HEK293 (cell line): ENCODE measurements around the gene OR1K1.

ENCODE experiments used
- CTCF ChIA-PET: fragments of 350-600 bp; formaldehyde crosslinking; extraction: SDS; loops from one replicate; lab custom pipeline; 2021; ENCODE audit warnings: antibody characterized with exemption; lab: Yijun Ruan, JAX
- POLR2A ChIA-PET: fragments of 300-600 bp; formaldehyde crosslinking; extraction: SDS; loops from one replicate; lab custom pipeline; 2020; ENCODE audit warnings: antibody characterized with exemption, inconsistent platforms; lab: Yijun Ruan, JAX
- H3K27ac ChIP-seq: fragments of 200-500 bp; sonication (Bioruptor generic); 2 replicates; pipeline ENCODE4 v1.5.1; 2014; ENCODE audit warnings: low read depth, low read length, control low read depth, inconsistent platforms; ENCODE audit errors: extremely low read depth
- H3K36me3 ChIP-seq, 2 experiments: fragments of 200-500 bp in 1 of 2; sonication (Bioruptor generic) in 1 of 2; 1 replicate in 1 of 2; 2 replicates in 1 of 2; pipeline ENCODE4 v1.5.1; 2014 to 2017; ENCODE audit warnings: inconsistent platforms in 2 of 2, low read length in 2 of 2; ENCODE audit not compliant: control insufficient read depth in 2 of 2, insufficient read depth in 1 of 2
- H3K4me1 ChIP-seq: fragments of 200-500 bp; sonication (Bioruptor generic); 2 replicates; pipeline ENCODE4 v1.5.1; 2014; ENCODE audit warnings: mild to moderate bottlenecking, low read length, inconsistent platforms; ENCODE audit not compliant: control insufficient read depth, insufficient read depth
- H3K4me3 ChIP-seq: 2 replicates; pipeline ENCODE4 v1.5.1; 2011; ENCODE audit warnings: low read depth, mild to moderate bottlenecking, control low read depth, low read length, moderate library complexity
- H3K9me3 ChIP-seq: fragments of 200-500 bp; sonication (Bioruptor generic); 2 replicates; pipeline ENCODE4 v1.5.1; 2014; ENCODE audit warnings: low read depth, low read length, inconsistent platforms; ENCODE audit not compliant: control insufficient read depth, insufficient read depth
- BCL11B ChIP-seq: fragments of 450-650 bp; formaldehyde crosslinking; IDR thresholded peaks from 2 replicates; pipeline ENCODE4 v1.5.1; 2016; ENCODE audit warnings: low read depth, missing biosample characterization, missing genetic modification characterization
- ELK4 ChIP-seq: IDR thresholded peaks from 2 replicates; pipeline ENCODE4 v1.6.1; 2011; ENCODE audit warnings: mild to moderate bottlenecking, low read depth, low read length, borderline replicate concordance
- HOXD13 ChIP-seq: sonication (generic); formaldehyde crosslinking; IDR thresholded peaks from 2 replicates; pipeline ENCODE4 v1.8.0; 2022; ENCODE audit warnings: missing genetic modification reagents, borderline replicate concordance
- IKZF3 ChIP-seq: fragments of 450-650 bp; IDR thresholded peaks from 2 replicates; pipeline ENCODE4 v1.5.0; 2018; ENCODE audit warnings: missing biosample characterization, mild to moderate bottlenecking, missing genetic modification characterization, moderate library complexity
- MEIS1 ChIP-seq: sonication (generic); formaldehyde crosslinking; IDR thresholded peaks from 2 replicates; pipeline ENCODE4 v1.8.1; 2022; ENCODE audit warnings: missing genetic modification reagents, mild to moderate bottlenecking, borderline replicate concordance
- SCRT2 ChIP-seq: fragments of 450-650 bp; formaldehyde crosslinking; IDR thresholded peaks from 2 replicates; pipeline ENCODE4 v1.5.1; 2016; ENCODE audit warnings: missing biosample characterization, missing genetic modification characterization
- ZFP37 ChIP-seq: fragments of 450-650 bp; formaldehyde crosslinking; IDR thresholded peaks from 2 replicates; pipeline ENCODE4 v1.5.1; 2016; ENCODE audit warnings: missing biosample characterization, missing genetic modification characterization
- ZNF239 ChIP-seq: fragments of 450-650 bp; formaldehyde crosslinking; IDR thresholded peaks from 2 replicates; pipeline ENCODE4 v1.5.1; 2016; ENCODE audit warnings: missing biosample characterization, missing genetic modification characterization
- ZNF248 ChIP-seq: fragments of 450-650 bp; formaldehyde crosslinking; IDR thresholded peaks from 2 replicates; pipeline ENCODE4 v1.5.1; 2017; ENCODE audit warnings: missing biosample characterization, missing genetic modification characterization
- ZNF302 ChIP-seq: fragments of 450-650 bp; formaldehyde crosslinking; IDR thresholded peaks from 2 replicates; pipeline ENCODE4 v1.5.1; 2016; ENCODE audit warnings: missing biosample characterization, missing genetic modification characterization, low read depth
- ZNF48 ChIP-seq: fragments of 450-650 bp; formaldehyde crosslinking; IDR thresholded peaks from 2 replicates; pipeline ENCODE4 v1.5.1; 2016; ENCODE audit warnings: missing biosample characterization, missing genetic modification characterization
- ZNF555 ChIP-seq: fragments of 450-650 bp; formaldehyde crosslinking; conservative IDR thresholded peaks from 2 replicates; pipeline ENCODE4 v1.5.1; 2017; ENCODE audit warnings: missing biosample characterization, mild to moderate bottlenecking, missing genetic modification characterization, inconsistent platforms
- ZNF580 ChIP-seq: fragments of 450-650 bp; formaldehyde crosslinking; IDR thresholded peaks from 2 replicates; pipeline ENCODE4 v1.5.1; 2016; ENCODE audit warnings: missing biosample characterization, missing genetic modification characterization
- ZNF629 ChIP-seq: fragments of 450-650 bp; formaldehyde crosslinking; IDR thresholded peaks from 2 replicates; pipeline ENCODE4 v1.5.1; 2017; ENCODE audit warnings: missing biosample characterization, missing genetic modification characterization
- ZNF76 ChIP-seq: fragments of 450-650 bp; formaldehyde crosslinking; IDR thresholded peaks from 2 replicates; pipeline ENCODE4; 2016; ENCODE audit warnings: low read depth, missing biosample characterization, missing genetic modification characterization, borderline replicate concordance
- TF ChIP-seq, protein P1 (sequence below): fragments of 450-650 bp; formaldehyde crosslinking; IDR thresholded peaks from 2 replicates; pipeline ENCODE4 v1.5.1; 2016; ENCODE audit warnings: missing biosample characterization, missing genetic modification characterization

The OR1K1 gene

GRCh38 chr9:122800066-122801060 is at the start of gene OR1K1:
Gene OR1K1 (plus strand): TSS chr9:122800123. CDS start chr9:122800123, 0 bp downstream.
- Histone ChIP-seq H3K27ac (no peak within 1 kb of the TSS), H3K36me3 (no peaks in the 10 kb centered on the region), H3K4me3 (no peak within 1 kb of the TSS), H3K4me1 (no peaks in the 10 kb centered on the region), H3K9me3 (no peaks in the 10 kb centered on the region)
- POLR2A ChIA-PET: no interaction called here
- TF ChIP-seq HOXD13: no peak
- no peak for TF ChIP-seq ZFP37 (tag by site-specific recombination)
- TF ChIP-seq ZNF580 (tag by site-specific recombination): no peak
- TF ChIP-seq ZNF239: no peak
- TF ChIP-seq ZNF48 (tag by site-specific recombination): no peak
- CTCF ChIA-PET: interaction anchor here (0.6 kb wide), 1 partner anchor 13 kb away, joined by 3 read pairs; no protein-coding TSS in a partner anchor

DNA sequence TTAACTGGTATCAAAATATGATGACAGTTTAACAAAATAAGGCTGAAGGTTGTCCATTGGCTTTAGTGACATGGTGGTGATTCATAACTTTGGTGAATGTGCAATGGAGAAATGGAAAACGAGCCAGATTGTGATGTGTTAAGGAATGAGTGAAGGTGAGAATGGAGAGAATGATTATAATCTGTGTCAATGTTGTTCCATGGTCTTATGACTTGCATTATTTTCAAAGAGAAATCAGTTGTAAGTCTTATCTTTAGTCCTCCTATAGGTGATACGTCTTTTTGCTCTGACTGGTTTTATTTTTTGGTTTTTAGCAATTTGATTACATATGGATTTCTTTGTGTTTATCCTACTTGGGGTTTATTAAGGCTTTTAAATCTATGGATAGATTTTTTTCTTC is 45.1 kb upstream of the OR1K1 start:
- CTCF ChIA-PET: no interaction called here
- no peaks in the 10 kb centered on the region for H3K36me3 ChIP-seq
- TF ChIP-seq BCL11B (tag by site-specific recombination) (no peak), ZNF76 (tag by site-specific recombination) (no peak), IKZF3 (tag by site-specific recombination) (no peak), ZNF248 (tag by site-specific recombination) (no peak), ELK4 (no peak)
- TF ChIP-seq, protein P1, sequence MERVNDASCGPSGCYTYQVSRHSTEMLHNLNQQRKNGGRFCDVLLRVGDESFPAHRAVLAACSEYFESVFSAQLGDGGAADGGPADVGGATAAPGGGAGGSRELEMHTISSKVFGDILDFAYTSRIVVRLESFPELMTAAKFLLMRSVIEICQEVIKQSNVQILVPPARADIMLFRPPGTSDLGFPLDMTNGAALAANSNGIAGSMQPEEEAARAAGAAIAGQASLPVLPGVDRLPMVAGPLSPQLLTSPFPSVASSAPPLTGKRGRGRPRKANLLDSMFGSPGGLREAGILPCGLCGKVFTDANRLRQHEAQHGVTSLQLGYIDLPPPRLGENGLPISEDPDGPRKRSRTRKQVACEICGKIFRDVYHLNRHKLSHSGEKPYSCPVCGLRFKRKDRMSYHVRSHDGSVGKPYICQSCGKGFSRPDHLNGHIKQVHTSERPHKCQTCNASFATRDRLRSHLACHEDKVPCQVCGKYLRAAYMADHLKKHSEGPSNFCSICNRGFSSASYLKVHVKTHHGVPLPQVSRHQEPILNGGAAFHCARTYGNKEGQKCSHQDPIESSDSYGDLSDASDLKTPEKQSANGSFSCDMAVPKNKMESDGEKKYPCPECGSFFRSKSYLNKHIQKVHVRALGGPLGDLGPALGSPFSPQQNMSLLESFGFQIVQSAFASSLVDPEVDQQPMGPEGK (tag by site-specific recombination): no peak
- TF ChIP-seq, all 188 proteins: peak for 0
- Histone ChIP-seq H3K9me3 (no peaks in the 10 kb centered on the region), H3K4me1 (no peaks in the 10 kb centered on the region), H3K27ac (no peak overlapping the region), H3K4me3 (no peak overlapping the region)
- POLR2A ChIA-PET: no interaction called here

DNA sequence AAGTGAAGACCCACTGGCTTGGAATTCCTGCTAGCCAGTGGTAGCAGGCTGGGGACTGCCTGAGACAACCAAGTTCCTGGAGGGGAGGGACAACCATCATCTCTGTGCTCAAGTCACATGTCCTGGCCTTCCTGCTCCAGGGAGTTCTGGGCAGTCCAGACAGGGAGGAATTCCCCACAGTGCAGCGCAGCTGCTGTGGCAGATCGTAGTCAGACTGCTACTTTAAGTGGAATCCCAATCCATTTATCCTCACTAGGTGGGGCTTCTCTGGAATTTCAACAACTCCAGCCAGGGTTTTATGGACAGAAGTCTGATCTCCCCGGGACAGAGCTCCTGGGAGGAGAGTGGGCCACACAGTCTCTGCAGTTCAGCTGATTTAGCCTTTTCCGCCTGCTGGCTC is 32.1 kb upstream of the OR1K1 start:
- TF ChIP-seq ZNF629 (tag by site-specific recombination): no peak
- TF ChIP-seq SCRT2 (tag by site-specific recombination): no peak
- no peak for TF ChIP-seq ZNF76 (tag by site-specific recombination)
- TF ChIP-seq MEIS1 (CRISPR knock-in tag): no peak
- no peak for TF ChIP-seq ZNF302 (tag by site-specific recombination)
- no peak for TF ChIP-seq ZNF555 (tag by site-specific recombination)
- TF ChIP-seq, all 188 proteins: peak for 0
- Histone ChIP-seq H3K9me3 (no peaks in the 10 kb centered on the region), H3K4me1 (no peaks in the 10 kb centered on the region), H3K36me3 (no peaks in the 10 kb centered on the region), H3K27ac (no peak overlapping the region), H3K4me3 (no peak overlapping the region)
- ChIA-PET POLR2A (interaction anchor here (0.6 kb wide), 1 partner anchor 8 kb away, joined by 3 read pairs; no protein-coding TSS in a partner anchor), CTCF (no interaction called here)
